SK-N-SH (cell line): Measurements from ENCODE around the gene ASZ1. TPM values are rescaled to one million over a fixed set of nuclear protein-coding genes. Genes with fewer than 3 reads are reported as not detected.

ENCODE experiments used
- CTCF ChIA-PET: fragments of 300-600, 350-600 bp; formaldehyde crosslinking; extraction: SDS; loops from one replicate; lab custom pipeline; 2021; lab: Yijun Ruan, JAX
- POLR2A ChIA-PET: fragments of 350-600 bp; sonication (Branson Sonifier 250); formaldehyde crosslinking; extraction: SDS; loops from one replicate; lab custom pipeline; 2020; ENCODE audit warnings: antibody characterized with exemption, inconsistent platforms; lab: Yijun Ruan, JAX
- DNase-seq: peaks from one replicate; pipeline ENCODE4 v3.0.0; 2012
- H2AFZ ChIP-seq: fragments of 200-600 bp; sonication (generic); 2 replicates; pipeline ENCODE4 v1.8.1; 2016; ENCODE audit warnings: antibody characterized with exemption, mild to moderate bottlenecking, low read depth
- H3F3A ChIP-seq: fragments of 200-600 bp; sonication (generic); replicated peaks from 2 replicates; pipeline ENCODE3; 2016; ENCODE audit warnings: antibody characterized with exemption, mild to moderate bottlenecking; ENCODE audit not compliant: insufficient read depth
- H3K27ac ChIP-seq, 2 experiments: fragments of 200-500 bp in 1 of 2; fragments of 200-600 bp in 1 of 2; sonication (Bioruptor generic) in 1 of 2; sonication (generic), shearing (Covaris generic) in 1 of 2; 2 replicates each; pipeline versions ENCODE4 v1.5.1 to v1.6.1; 2014 to 2016; ENCODE audit warnings: low read depth in 2 of 2, inconsistent platforms in 1 of 2, low read length in 1 of 2, mild to moderate bottlenecking in 1 of 2, mixed read lengths in 1 of 2
- H3K27me3 ChIP-seq: fragments of 200-600 bp; sonication (generic), shearing (Covaris generic); 2 replicates; pipeline ENCODE4 v1.6.1; 2016; ENCODE audit warnings: mixed run types; ENCODE audit not compliant: insufficient read depth
- H3K36me3 ChIP-seq, 2 experiments: fragments of 200-500 bp in 1 of 2; fragments of 200-600 bp in 1 of 2; sonication (Bioruptor generic) in 1 of 2; sonication (generic) in 1 of 2; replicated peaks in 1 of 2; 2 replicates each; pipeline versions ENCODE3 to v1.5.1; 2014 to 2016; ENCODE audit warnings: low read length in 1 of 2, mild to moderate bottlenecking in 1 of 2; ENCODE audit not compliant: insufficient read depth in 2 of 2, control insufficient read depth in 1 of 2
- H3K4me1 ChIP-seq, 2 experiments: fragments of 200-500 bp in 1 of 2; fragments of 200-600 bp in 1 of 2; sonication (Bioruptor generic) in 1 of 2; sonication (generic), shearing (Covaris generic) in 1 of 2; 2 replicates each; pipeline versions ENCODE4 v1.5.1 to v1.6.1; 2014 to 2016; ENCODE audit warnings: low read depth in 1 of 2, low read length in 1 of 2, mixed run types in 1 of 2; ENCODE audit not compliant: insufficient read depth in 2 of 2, control insufficient read depth in 1 of 2
- H3K4me2 ChIP-seq: fragments of 200-600 bp; sonication (generic), shearing (Covaris generic); 2 replicates; pipeline ENCODE4 v1.6.1; 2017; ENCODE audit warnings: mixed run types
- H3K4me3 ChIP-seq, 2 experiments: fragments of 200-500 bp in 1 of 2; fragments of 200-600 bp in 1 of 2; sonication (Bioruptor generic) in 1 of 2; sonication (generic), shearing (Covaris generic) in 1 of 2; 2 replicates each; pipeline versions ENCODE4 v1.5.1 to v1.8.1; 2014 to 2016; ENCODE audit warnings: low read depth in 2 of 2, inconsistent platforms in 1 of 2, low read length in 1 of 2, mild to moderate bottlenecking in 1 of 2, mixed read lengths in 1 of 2, moderate library complexity in 1 of 2
- H3K79me2 ChIP-seq: fragments of 200-600 bp; sonication (generic); 2 replicates; pipeline ENCODE4 v1.8.1; 2017; ENCODE audit warnings: mild to moderate bottlenecking; ENCODE audit not compliant: insufficient read depth
- H3K9ac ChIP-seq: fragments of 200-600 bp; sonication (generic); 2 replicates; pipeline ENCODE4 v1.6.1; 2017; ENCODE audit warnings: mixed run types
- H3K9me2 ChIP-seq: fragments of 200-600 bp; sonication (generic); 2 replicates; pipeline ENCODE4 v1.6.1; 2017; ENCODE audit warnings: mixed run types
- H3K9me3 ChIP-seq: fragments of 200-600 bp; sonication (generic); 2 replicates; pipeline ENCODE4 v1.6.1; 2017; ENCODE audit warnings: mixed run types, mild to moderate bottlenecking, moderate library complexity
- H4K20me1 ChIP-seq: fragments of 200-600 bp; sonication (generic); 2 replicates; pipeline ENCODE4 v1.6.1; 2017; ENCODE audit warnings: mild to moderate bottlenecking, mixed run types; ENCODE audit not compliant: insufficient read depth
- JUND ChIP-seq: IDR thresholded peaks from 2 replicates; pipeline ENCODE4 v1.4.0; 2012
- MAX ChIP-seq: IDR thresholded peaks from 2 replicates; pipeline ENCODE4 v1.4.0; 2012; ENCODE audit warnings: low read depth
- MXI1 ChIP-seq: IDR thresholded peaks from 2 replicates; pipeline ENCODE4 v1.6.1; 2012; ENCODE audit warnings: mild to moderate bottlenecking, low read depth, low read length, improper control_type of control experiment
- NFIC ChIP-seq: IDR thresholded peaks from 2 replicates; pipeline ENCODE4 v1.4.0; 2012; ENCODE audit warnings: borderline replicate concordance
- RAD21 ChIP-seq: IDR thresholded peaks from 2 replicates; pipeline ENCODE4 v1.6.1; 2012; ENCODE audit warnings: mild to moderate bottlenecking, low read length
- RCOR1 ChIP-seq: fragments of 150-350 bp; IDR thresholded peaks from 2 replicates; pipeline ENCODE4 v1.6.1; 2017; ENCODE audit warnings: antibody characterized with exemption, low read length
- REST ChIP-seq: IDR thresholded peaks from 2 replicates; pipeline ENCODE4 v1.6.1; 2012; ENCODE audit warnings: mild to moderate bottlenecking, low read depth, low read length, moderate library complexity
- SMC3 ChIP-seq: IDR thresholded peaks from 2 replicates; pipeline ENCODE4 v1.6.1; 2012; ENCODE audit warnings: low read depth, low read length, improper control_type of control experiment
- TAF1 ChIP-seq: IDR thresholded peaks from 2 replicates; pipeline ENCODE4 v1.6.1; 2012; ENCODE audit warnings: low read depth, mild to moderate bottlenecking, low read length, moderate library complexity, borderline replicate concordance
- polyA plus RNA-seq, 3 experiments: library from polyadenylated mRNA; depleted of rRNA; stranded (reverse); fragments of >200 nt; gene quantifications; 2 replicates each; pipeline ENCODE4 v1.2.3, GENCODE V29; 2012

ASZ1 gene
- polyA plus RNA-seq, 1 of the 3 experiments (the other 2 are of a cell fraction): not detected

GRCh38 chr7:117313582-117313981 lies 113.7 kb downstream of the ASZ1 start:
- H3K27me3 ChIP-seq: peaks cover 51% of the 10 kb centered on the region; the same call in 1 of the 2 replicates
- no peak overlapping the region for H3K4me2 ChIP-seq
- no peak overlapping the region for H3K4me3 ChIP-seq
- no peaks in the 10 kb centered on the region for H3K36me3 ChIP-seq
- no peak overlapping the region for H3K27ac ChIP-seq
- H3K4me1 ChIP-seq: no peaks in the 10 kb centered on the region
- no peak overlapping the region for H3K9ac ChIP-seq
- CTCF ChIA-PET: no interaction called here
- POLR2A ChIA-PET: no interaction called here
- no peak for DNase-seq
- no peaks in the 10 kb centered on the region for H4K20me1 ChIP-seq
- no peaks in the 10 kb centered on the region for H3K79me2 ChIP-seq
- no peak for TF ChIP-seq TAF1
- TF ChIP-seq RCOR1: no peak
- TF ChIP-seq REST: no peak
- no peak for TF ChIP-seq JUND
- no peak for TF ChIP-seq MAX
- TF ChIP-seq NFIC: no peak
- TF ChIP-seq RAD21: no peak
- no peak for TF ChIP-seq MXI1
- TF ChIP-seq SMC3: no peak
- H2AFZ ChIP-seq: no peak overlapping the region
- no peaks in the 10 kb centered on the region for H3K9me3 ChIP-seq
- H3K9me2 ChIP-seq: no peaks in the 10 kb centered on the region
- H3F3A ChIP-seq: no peaks in the 10 kb centered on the region

Other genes starting within 250 kb of the ASZ1 start
- 0.05 TPM in 1 of 2 replicates, not detected in the other for gene WNT2, start 104.4 kb downstream of the ASZ1 start, polyA plus RNA-seq (2012; rRNA removed)
- gene CFTR, start 52.5 kb upstream of the ASZ1 start, polyA plus RNA-seq (2012; rRNA removed): not detected in 2 replicates